ENCODE measurements around the gene DFFB. TPM values are rescaled to one million over a fixed set of nuclear protein-coding genes. Genes with fewer than 3 reads are reported as not detected.

Gene DFFB
- total and polyA plus RNA-seq, 2 experiments from 2014 or later, result 5.5 to 6.2 TPM

- Histone ChIP-seq H4K20me1 (ENCODE audit: insufficient read depth, poor library complexity, severe bottlenecking) (no peaks in the 10 kb centered on the region), H3K4me3 (no peak overlapping the region), H3K36me3 (replicated peaks; ENCODE audit: insufficient read depth, low read depth) (no peaks in the 10 kb centered on the region), H3K9me2 (replicated peaks; ENCODE audit: insufficient read depth) (no peaks in the 10 kb centered on the region), H3K27ac (no peak overlapping the region), H3K4me2 (no peak overlapping the region), H3K4me1 (ENCODE audit: insufficient read depth) (no peaks in the 10 kb centered on the region), H2AFZ (no peak overlapping the region), H3K9me3 (ENCODE audit: low read depth) (no peaks in the 10 kb centered on the region), H3K27me3 (no peaks in the 10 kb centered on the region), H3K79me2 (no peaks in the 10 kb centered on the region)
- 100% methylated on average over 7 of the region's 7 CpGs for WGBS (ENCODE audit: low lambda C conversion rate, missing lambda C conversion rate)
- no peak for DNase-seq (ENCODE audit: low spot score)
- TF ChIP-seq CTCF (IDR thresholded peaks at IDR 0.05; ENCODE audit: poor library complexity) (no peak), EZH2 (IDR thresholded peaks at IDR 0.05; ENCODE audit: borderline replicate concordance) (no peak), EZH2phosphoT487 (IDR thresholded peaks at IDR 0.05; ENCODE audit: low read depth, severe bottlenecking, unreplicated experiment) (no peak)
These were observed 15.8 kb upstream of the DFFB start for GRCh38 chr1:3841491-3841890.

GRCh38 chr1:3842912-3843311 lies 14.4 kb upstream of the DFFB start:
- H3K4me2 ChIP-seq, result no peak overlapping the region
- H3K27me3 ChIP-seq, result no peaks in the 10 kb centered on the region
- no peaks in the 10 kb centered on the region for H3K9me2 ChIP-seq (replicated peaks; ENCODE audit: insufficient read depth)
- H4K20me1 ChIP-seq (ENCODE audit: insufficient read depth, poor library complexity, severe bottlenecking), result no peaks in the 10 kb centered on the region
- no peak for DNase-seq (ENCODE audit: low spot score)
- no peaks in the 10 kb centered on the region for H3K9me3 ChIP-seq (ENCODE audit: low read depth)
- no peak overlapping the region for H2AFZ ChIP-seq
- H3K27ac ChIP-seq, result no peak overlapping the region
- 93% methylated on average over 9 of the region's 9 CpGs for WGBS (ENCODE audit: low lambda C conversion rate, missing lambda C conversion rate)
- no peaks in the 10 kb centered on the region for H3K36me3 ChIP-seq (replicated peaks; ENCODE audit: insufficient read depth, low read depth)
- no peaks in the 10 kb centered on the region for H3K4me1 ChIP-seq (ENCODE audit: insufficient read depth)
- H3K79me2 ChIP-seq, result no peaks in the 10 kb centered on the region
- TF ChIP-seq CTCF (IDR thresholded peaks at IDR 0.05; ENCODE audit: poor library complexity) (no peak), EZH2phosphoT487 (IDR thresholded peaks at IDR 0.05; ENCODE audit: low read depth, severe bottlenecking, unreplicated experiment) (no peak), EZH2 (IDR thresholded peaks at IDR 0.05; ENCODE audit: borderline replicate concordance) (no peak)
- H3K4me3 ChIP-seq, result no peak overlapping the region

GRCh38 chr1:3846541-3846940 lies 10.7 kb upstream of the DFFB start:
- no peaks in the 10 kb centered on the region for H3K36me3 ChIP-seq (replicated peaks; ENCODE audit: insufficient read depth, low read depth)
- 87% methylated on average over 3 of the region's 3 CpGs for WGBS (ENCODE audit: low lambda C conversion rate, missing lambda C conversion rate)

More at GRCh38 chr1:3846541-3846940, 10.7 kb upstream of the DFFB start:
- H3K9me3 ChIP-seq (ENCODE audit: low read depth), result no peaks in the 10 kb centered on the region
- no peaks in the 10 kb centered on the region for H4K20me1 ChIP-seq (ENCODE audit: insufficient read depth, poor library complexity, severe bottlenecking)
- H3K27me3 ChIP-seq, result no peaks in the 10 kb centered on the region
- H3K4me1 ChIP-seq (ENCODE audit: insufficient read depth), result no peaks in the 10 kb centered on the region
- DNase-seq (ENCODE audit: low spot score), result no peak
- no peaks in the 10 kb centered on the region for H3K9me2 ChIP-seq (replicated peaks; ENCODE audit: insufficient read depth)
- no peak for TF ChIP-seq EZH2 (IDR thresholded peaks at IDR 0.05; ENCODE audit: borderline replicate concordance)
- TF ChIP-seq EZH2phosphoT487 (IDR thresholded peaks at IDR 0.05; ENCODE audit: low read depth, severe bottlenecking, unreplicated experiment), result no peak
- no peak for TF ChIP-seq CTCF (IDR thresholded peaks at IDR 0.05; ENCODE audit: poor library complexity)
- H2AFZ ChIP-seq, result no peak overlapping the region
- no peak overlapping the region for H3K4me3 ChIP-seq
- no peaks in the 10 kb centered on the region for H3K79me2 ChIP-seq
- peak overlapping the region; percentile 28 for H3K4me2 ChIP-seq
- peak overlapping the region; percentile 48 for H3K27ac ChIP-seq

All from hepatocyte (in vitro differentiated cells).